Lower leg skin (tissue), 4 donors: ENCODE data around the gene MT1B. TPM values are rescaled to one million over a fixed set of nuclear protein-coding genes. Genes with fewer than 3 reads are reported as not detected.
"Not testable (repeated sequence)": the region's sequence is repeated elsewhere in the genome, so short reads cannot be mapped to it uniquely, and the experiment has no call there.

ENCODE experiments used
- DNase-seq, 2 donors: peaks; one replicate each; pipeline ENCODE4 v3.0.0-alpha.2; 2019; ENCODE audit warnings: low spot score in 2 of 2
- H3K4me3 ChIP-seq: fragments of 200-600 bp; sonication (generic); 2 replicates; pipeline ENCODE4 v1.5.1; 2017; ENCODE audit warnings: mild to moderate bottlenecking, low read depth; ENCODE audit not compliant: poor library complexity, severe bottlenecking
- POLR2A ChIP-seq, 2 donors: fragments of 450-650 bp; IDR thresholded peaks; one replicate each; pipeline ENCODE4 v1.6.1; 2016 to 2017; ENCODE audit warnings: antibody characterized with exemption in 2 of 2, mild to moderate bottlenecking in 1 of 2, moderate library complexity in 1 of 2
- WGBS, 2 donors: methylation state at CpG; one replicate each; pipeline ENCODE4 v1.1.5; 2018; 5-methylcytosine and 5-hydroxymethylcytosine counted together
- intact Hi-C: fragments of 100-400 bp; cut with DNase I; formaldehyde crosslinking; loops from one replicate; pipeline ENCODE4 v1.15.0; 2023; ENCODE audit warnings: low total_unique reads
- total RNA-seq, 4 donors: library from RNA; depleted of rRNA; stranded (reverse); fragments of >200 nt; gene quantifications; one replicate each; pipeline ENCODE4 v1.1.0, GENCODE V29; 2016
- TF ChIP-seq, protein P1 (sequence below), 3 donors: fragments of 450-650 bp; IDR thresholded peaks; one replicate each; pipeline ENCODE4 v1.5.1; 2016; ENCODE audit warnings: antibody characterized with exemption in 3 of 3, mild to moderate bottlenecking in 3 of 3, moderate library complexity in 2 of 3

MT1B gene
- total RNA-seq, 4 donors from 2014 or later, result not detected

DNA sequence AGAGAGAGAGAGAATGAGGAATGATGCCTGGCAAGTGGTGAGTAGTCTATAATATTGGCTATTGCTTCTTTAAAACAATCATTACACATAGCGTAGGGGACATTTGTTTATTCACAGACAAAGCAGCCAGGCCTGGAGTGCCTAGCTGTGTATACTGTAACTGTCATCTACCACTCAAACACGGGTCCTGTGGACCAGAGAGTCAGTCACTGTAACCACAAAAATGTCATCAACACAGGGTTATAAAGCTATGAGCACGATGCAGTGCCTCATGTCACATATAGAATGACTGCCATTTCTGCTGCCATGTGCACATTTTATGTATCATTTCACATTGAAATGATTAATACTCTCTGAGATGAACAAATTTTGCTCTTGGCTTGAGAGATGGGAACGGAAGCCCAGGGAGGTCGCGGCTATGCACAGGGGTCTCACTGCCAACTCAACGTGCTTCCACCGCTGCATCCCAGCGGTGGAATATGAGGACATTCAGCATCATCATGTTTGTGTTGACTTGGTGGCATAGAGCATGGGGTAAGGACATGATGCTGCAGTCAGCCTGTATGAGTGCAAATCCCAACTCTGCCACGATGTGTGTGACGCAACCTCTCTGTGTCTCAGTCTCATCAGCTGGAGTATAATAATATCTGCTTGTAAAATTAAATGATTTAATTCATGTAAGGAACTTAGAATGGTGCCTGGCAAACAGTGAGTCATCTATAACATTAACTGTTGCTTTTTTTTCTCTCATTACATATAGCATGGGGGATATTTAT lies 21.3 kb downstream of the MT1B start:
- intact Hi-C loops, result loop anchor here (10.0 kb wide), 1 partner anchor 122 kb away; no protein-coding TSS in a partner anchor
- 82 to 83% methylated on average over 11 of the region's 11 CpGs for WGBS, 2 donors
- no peak overlapping the region for H3K4me3 ChIP-seq
- no peak for TF ChIP-seq POLR2A (IDR thresholded peaks at IDR 0.05)
- TF ChIP-seq, protein P1, sequence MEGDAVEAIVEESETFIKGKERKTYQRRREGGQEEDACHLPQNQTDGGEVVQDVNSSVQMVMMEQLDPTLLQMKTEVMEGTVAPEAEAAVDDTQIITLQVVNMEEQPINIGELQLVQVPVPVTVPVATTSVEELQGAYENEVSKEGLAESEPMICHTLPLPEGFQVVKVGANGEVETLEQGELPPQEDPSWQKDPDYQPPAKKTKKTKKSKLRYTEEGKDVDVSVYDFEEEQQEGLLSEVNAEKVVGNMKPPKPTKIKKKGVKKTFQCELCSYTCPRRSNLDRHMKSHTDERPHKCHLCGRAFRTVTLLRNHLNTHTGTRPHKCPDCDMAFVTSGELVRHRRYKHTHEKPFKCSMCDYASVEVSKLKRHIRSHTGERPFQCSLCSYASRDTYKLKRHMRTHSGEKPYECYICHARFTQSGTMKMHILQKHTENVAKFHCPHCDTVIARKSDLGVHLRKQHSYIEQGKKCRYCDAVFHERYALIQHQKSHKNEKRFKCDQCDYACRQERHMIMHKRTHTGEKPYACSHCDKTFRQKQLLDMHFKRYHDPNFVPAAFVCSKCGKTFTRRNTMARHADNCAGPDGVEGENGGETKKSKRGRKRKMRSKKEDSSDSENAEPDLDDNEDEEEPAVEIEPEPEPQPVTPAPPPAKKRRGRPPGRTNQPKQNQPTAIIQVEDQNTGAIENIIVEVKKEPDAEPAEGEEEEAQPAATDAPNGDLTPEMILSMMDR (IDR thresholded peaks at IDR 0.05), result no peak
- DNase-seq, result no peak

DNA sequence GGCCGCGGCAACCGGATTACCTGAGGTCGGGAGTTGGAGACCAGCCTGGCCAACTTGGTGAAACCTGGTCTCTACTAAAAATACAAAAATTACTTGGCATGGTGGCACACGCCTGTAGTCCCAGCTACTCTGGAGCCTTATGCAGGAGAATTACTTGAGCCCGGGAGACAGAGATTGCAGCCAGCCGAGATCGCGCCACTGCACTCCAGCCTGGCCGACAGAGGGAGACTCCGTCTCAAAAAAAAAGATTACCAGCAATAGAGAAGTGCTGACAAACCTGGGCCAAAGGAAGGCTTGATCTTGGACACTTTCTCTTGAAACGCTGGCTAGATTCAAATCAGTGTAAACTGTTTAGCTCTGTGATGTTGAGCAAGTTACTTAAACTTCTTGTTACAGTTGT lies 22.2 kb downstream of the MT1B start:
- WGBS, 2 donors, result 37 to 43% methylated on average over 12 of the region's 12 CpGs
- no peak overlapping the region for H3K4me3 ChIP-seq
- no peak for TF ChIP-seq POLR2A (IDR thresholded peaks at IDR 0.05)
- TF ChIP-seq, protein P1 (IDR thresholded peaks at IDR 0.05), result no peak
- DNase-seq, result no peak
- intact Hi-C loops, result loop anchor here (10.0 kb wide), 1 partner anchor 121 kb away; no protein-coding TSS in a partner anchor

DNA sequence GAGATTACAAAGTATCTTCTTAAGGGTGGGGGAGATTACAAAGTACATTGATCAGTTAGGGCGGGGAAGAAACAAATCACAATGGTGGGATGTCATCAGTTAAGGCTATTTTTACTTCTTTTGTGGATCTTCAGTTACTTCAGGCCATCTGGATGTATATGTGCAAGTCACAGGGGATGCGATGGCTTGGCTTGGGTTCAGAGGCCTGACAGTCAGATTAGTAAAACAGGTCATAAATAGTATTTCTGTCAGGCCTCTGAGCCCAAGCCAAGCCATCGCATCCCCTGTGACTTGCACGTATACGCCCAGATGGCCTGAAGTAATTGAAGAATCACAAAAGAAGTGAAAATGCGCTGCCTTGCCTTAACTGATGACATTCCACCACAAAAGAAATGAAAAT lies 22.9 kb downstream of the MT1B start:
- 78 to 81% methylated on average over 6 of the region's 6 CpGs for WGBS, 2 donors
- H3K4me3 ChIP-seq, DNase-seq: not testable (repeated sequence)
- intact Hi-C loops, result loop anchor here (10.0 kb wide), 1 partner anchor 120 kb away; no protein-coding TSS in a partner anchor

DNA sequence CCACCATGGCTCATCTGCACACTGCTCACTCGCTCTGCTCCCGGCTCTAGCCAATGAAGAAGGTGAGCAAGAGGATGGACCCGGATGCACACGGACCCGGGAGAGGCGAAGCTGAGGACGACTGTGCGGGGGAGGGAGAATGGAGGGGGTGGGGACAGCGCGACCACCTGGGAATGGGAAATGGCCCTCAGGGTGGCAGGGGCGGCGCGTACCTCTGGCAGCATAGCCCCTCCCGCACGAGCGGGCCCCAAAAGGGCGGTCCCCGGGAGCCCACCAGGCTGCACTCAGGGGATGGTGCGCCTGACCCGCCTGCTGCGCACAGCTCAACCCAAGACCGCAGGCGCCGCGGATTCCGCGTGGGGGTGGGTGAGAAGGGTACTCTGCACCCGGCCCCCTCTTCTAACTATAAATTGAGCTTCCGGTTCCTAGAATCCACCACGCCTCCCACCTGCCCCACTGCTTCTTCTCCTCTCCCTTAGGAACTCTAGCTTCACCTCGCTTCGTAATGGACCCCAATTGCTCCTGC lies 24.1 kb downstream of the MT1B start:
- DNase-seq, result peak in 1 of 2 donors; percentile 82
- 41 to 57% methylated on average over 31 to 32 of the region's 32 CpGs for WGBS, 2 donors
- intact Hi-C loops, result loop anchor here (10.0 kb wide), 1 partner anchor 119 kb away; no protein-coding TSS in a partner anchor
- H3K4me3 ChIP-seq, result no peak overlapping the region
- TF ChIP-seq, protein P1 (IDR thresholded peaks at IDR 0.05), result no peak
- no peak for TF ChIP-seq POLR2A (IDR thresholded peaks at IDR 0.05)

DNA sequence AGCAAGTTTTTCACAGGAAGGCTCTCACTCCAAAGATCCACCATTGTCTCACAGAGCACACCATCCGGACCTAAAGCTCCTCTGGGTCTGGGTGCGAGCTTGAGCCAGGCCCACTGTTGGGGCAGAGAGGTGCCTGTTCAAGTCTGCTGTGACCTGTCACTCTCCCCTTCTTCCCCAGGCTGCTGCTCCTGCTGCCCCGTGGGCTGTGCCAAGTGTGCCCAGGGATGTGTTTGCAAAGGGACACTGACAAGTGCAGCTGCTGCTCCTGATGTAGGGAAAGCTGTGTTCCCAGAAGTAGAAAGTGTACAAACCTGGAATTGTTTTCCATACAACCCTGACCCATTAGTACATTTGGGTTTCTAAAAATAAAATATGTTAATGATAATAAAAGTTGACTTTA lies 25.8 kb downstream of the MT1B start:
- no peak for TF ChIP-seq POLR2A (IDR thresholded peaks at IDR 0.05)
- TF ChIP-seq, protein P1 (IDR thresholded peaks at IDR 0.05), result no peak
- 82 to 91% methylated on average over 2 to 3 of the region's 3 CpGs for WGBS, 2 donors
- no peak overlapping the region for H3K4me3 ChIP-seq
- intact Hi-C loops, result loop anchor here (10.0 kb wide), 1 partner anchor 117 kb away; no protein-coding TSS in a partner anchor
- no peak for DNase-seq

DNA sequence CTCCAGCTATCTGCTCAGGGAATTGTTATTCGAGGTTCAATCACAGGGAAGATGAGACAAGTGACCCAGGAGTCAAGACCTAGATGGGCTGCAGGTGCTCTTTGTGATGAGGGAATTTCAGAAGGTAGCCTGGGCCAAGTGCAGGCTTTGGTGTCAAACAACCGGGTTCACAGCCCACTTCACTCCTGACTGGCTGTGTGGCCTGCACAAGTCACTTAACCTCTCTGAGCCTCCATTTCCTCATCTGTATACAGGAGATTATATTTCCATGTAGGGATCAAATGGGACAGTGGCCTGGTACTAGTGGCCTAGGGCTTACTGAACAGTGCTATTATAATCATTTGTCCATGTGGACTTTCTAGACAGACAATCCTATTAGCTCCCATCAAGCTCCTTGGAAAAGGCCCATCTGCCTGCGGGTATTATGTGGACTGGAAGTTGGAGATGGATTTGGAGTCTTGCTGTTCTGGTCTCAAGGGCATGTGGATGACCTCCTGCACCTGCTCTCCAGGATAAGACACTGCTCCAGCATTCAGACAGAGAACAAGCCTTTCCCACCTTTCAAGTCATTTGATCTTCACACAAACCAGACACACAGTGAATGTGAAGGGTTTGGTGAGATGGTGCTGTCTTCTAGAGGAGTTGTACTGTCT lies 27.5 kb downstream of the MT1B start:
- 94 to 98% methylated on average over 3 of the region's 3 CpGs for WGBS, 2 donors
- TF ChIP-seq, protein P1 (IDR thresholded peaks at IDR 0.05), result no peak
- TF ChIP-seq POLR2A (IDR thresholded peaks at IDR 0.05), result no peak
- DNase-seq, result no peak
- H3K4me3 ChIP-seq, result no peak overlapping the region
- intact Hi-C loops, result loop anchor here (10.0 kb wide), 1 partner anchor 116 kb away; no protein-coding TSS in a partner anchor
